SU-DHL-6 (cell line): ENCODE data around the gene KNCN.

Experiments used
- H2AFZ ChIP-seq: fragments of 200-600 bp; sonication (generic); 2 replicates; pipeline ENCODE4 v1.6.1; 2014; ENCODE audit warnings: low read depth, mild to moderate bottlenecking, moderate library complexity, mixed read lengths, antibody characterized with exemption, low read length; ENCODE audit not compliant: severe bottlenecking
- H3F3A ChIP-seq: fragments of 200-600 bp; shearing (Covaris generic); 2 replicates; pipeline ENCODE4 v1.6.0; 2016; ENCODE audit warnings: antibody characterized with exemption, mild to moderate bottlenecking; ENCODE audit not compliant: insufficient read depth
- H3K27ac ChIP-seq: fragments of 200-600 bp; sonication (generic); 2 replicates; pipeline ENCODE4 v1.5.1; 2016; ENCODE audit warnings: low read depth, mild to moderate bottlenecking, low read length, moderate library complexity, mixed read lengths
- H3K27me3 ChIP-seq: fragments of 200-600 bp; sonication (generic), shearing (Covaris generic); 2 replicates; pipeline ENCODE4 v1.6.0; 2014; ENCODE audit warnings: mild to moderate bottlenecking, low read length
- H3K36me3 ChIP-seq: fragments of 200-600 bp; sonication (generic); 2 replicates; pipeline ENCODE4 v1.6.1; 2014; ENCODE audit warnings: mild to moderate bottlenecking, low read length, mixed read lengths
- H3K4me2 ChIP-seq: fragments of 300-600, 200-600 bp; shearing (Covaris generic), sonication (generic); 2 replicates; pipeline ENCODE4 v1.6.0; 2014; ENCODE audit warnings: low read length, low read depth, mild to moderate bottlenecking; ENCODE audit not compliant: poor library complexity, severe bottlenecking
- H3K4me3 ChIP-seq: fragments of 200-600 bp; sonication (generic); 2 replicates; pipeline ENCODE4 v1.5.1; 2014; ENCODE audit warnings: antibody characterized with exemption, low read length, mild to moderate bottlenecking, mixed read lengths; ENCODE audit not compliant: insufficient read depth, poor library complexity, severe bottlenecking
- H3K79me2 ChIP-seq: fragments of 200-600 bp; sonication (generic); 2 replicates; pipeline ENCODE4 v1.6.1; 2014; ENCODE audit warnings: mild to moderate bottlenecking, low read length, moderate library complexity; ENCODE audit not compliant: insufficient read depth
- H3K9ac ChIP-seq: fragments of 200-600 bp; sonication (generic); 2 replicates; pipeline ENCODE4 v1.7.0; 2014; ENCODE audit warnings: mild to moderate bottlenecking, low read length
- H3K9me2 ChIP-seq: fragments of 200-600 bp; sonication (generic); replicated peaks from 2 replicates; pipeline ENCODE4 v1.6.1; 2014; ENCODE audit warnings: low read length; ENCODE audit not compliant: insufficient read depth
- H3K9me3 ChIP-seq: fragments of 200-600 bp; sonication (generic); 2 replicates; pipeline ENCODE4 v1.6.1; 2014; ENCODE audit warnings: low read length, mixed read lengths; ENCODE audit not compliant: insufficient read depth
- H4K20me1 ChIP-seq: fragments of 200-600 bp; sonication (generic); 2 replicates; pipeline ENCODE4 v1.6.1; 2014; ENCODE audit warnings: low read depth, mild to moderate bottlenecking, antibody characterized with exemption, low read length, moderate library complexity, mixed read lengths
- CTCF ChIP-seq: fragments of 200-600 bp; sonication (generic); IDR thresholded peaks from one replicate; pipeline ENCODE4 v1.5.1; 2017; ENCODE audit warnings: antibody characterized with exemption, mild to moderate bottlenecking, low read length, moderate library complexity; ENCODE audit not compliant: insufficient read depth, poor library complexity, severe bottlenecking
- EZH2phosphoT487 ChIP-seq: fragments of 200-600 bp; sonication (generic), shearing (Covaris generic); conservative IDR thresholded peaks from 2 replicates; pipeline ENCODE4 v1.6.1; 2018; ENCODE audit warnings: mild to moderate bottlenecking, antibody characterized with exemption, low read length, moderate library complexity, mixed read lengths

KNCN gene

GRCh38 chr1:46569884-46570725 lies 18.7 kb upstream of the KNCN start:
- no peak overlapping the region for H3K9ac ChIP-seq
- no peak overlapping the region for H3K4me3 ChIP-seq

GRCh38 chr1:46569116-46569515 lies 17.7 kb upstream of the KNCN start:
- no peaks in the 10 kb centered on the region for H3K36me3 ChIP-seq
- no peak overlapping the region for H3K4me2 ChIP-seq
- no peak overlapping the region for H3K27ac ChIP-seq

More at GRCh38 chr1:46569884-46570725, 18.7 kb upstream of the KNCN start:
- Histone ChIP-seq H3K79me2 (no peaks in the 10 kb centered on the region), H3K27ac (no peak overlapping the region), H3K27me3 (no peaks in the 10 kb centered on the region), H3F3A (no peaks in the 10 kb centered on the region), H3K9me2 (no peaks in the 10 kb centered on the region), H3K36me3 (no peaks in the 10 kb centered on the region), H3K9me3 (no peaks in the 10 kb centered on the region), H4K20me1 (no peaks in the 10 kb centered on the region), H3K4me2 (no peak overlapping the region), H2AFZ (no peak overlapping the region)
- no peak for TF ChIP-seq CTCF

GRCh38 chr1:46568461-46568891 lies 17.0 kb upstream of the KNCN start:
- Histone ChIP-seq H3K9me2 (no peaks in the 10 kb centered on the region), H3K79me2 (no peaks in the 10 kb centered on the region), H3K36me3 (no peaks in the 10 kb centered on the region), H3F3A (no peaks in the 10 kb centered on the region), H4K20me1 (no peaks in the 10 kb centered on the region), H2AFZ (no peak overlapping the region), H3K4me2 (no peak overlapping the region), H3K27me3 (no peaks in the 10 kb centered on the region), H3K4me3 (no peak overlapping the region), H3K9me3 (no peaks in the 10 kb centered on the region), H3K9ac (no peak overlapping the region), H3K27ac (no peak overlapping the region)
- no peak for TF ChIP-seq EZH2phosphoT487
- no peak for TF ChIP-seq CTCF

More at GRCh38 chr1:46569116-46569515, 17.7 kb upstream of the KNCN start:
- Histone ChIP-seq H3K9me2 (no peaks in the 10 kb centered on the region), H3F3A (no peaks in the 10 kb centered on the region), H3K9me3 (no peaks in the 10 kb centered on the region), H2AFZ (no peak overlapping the region), H3K9ac (no peak overlapping the region), H3K79me2 (no peaks in the 10 kb centered on the region), H4K20me1 (no peaks in the 10 kb centered on the region), H3K4me3 (no peak overlapping the region), H3K27me3 (no peaks in the 10 kb centered on the region)
- TF ChIP-seq EZH2phosphoT487 (no peak), CTCF (no peak)
